ENCODE measurements around the gene IMP4.
A peak's percentile ranks its signal among the peaks of the same experiment; 100 is the strongest.
"Not testable (repeated sequence)": the region's sequence is repeated elsewhere in the genome, so short reads cannot be mapped to it uniquely, and the experiment has no call there.

IMP4 gene

DNA sequence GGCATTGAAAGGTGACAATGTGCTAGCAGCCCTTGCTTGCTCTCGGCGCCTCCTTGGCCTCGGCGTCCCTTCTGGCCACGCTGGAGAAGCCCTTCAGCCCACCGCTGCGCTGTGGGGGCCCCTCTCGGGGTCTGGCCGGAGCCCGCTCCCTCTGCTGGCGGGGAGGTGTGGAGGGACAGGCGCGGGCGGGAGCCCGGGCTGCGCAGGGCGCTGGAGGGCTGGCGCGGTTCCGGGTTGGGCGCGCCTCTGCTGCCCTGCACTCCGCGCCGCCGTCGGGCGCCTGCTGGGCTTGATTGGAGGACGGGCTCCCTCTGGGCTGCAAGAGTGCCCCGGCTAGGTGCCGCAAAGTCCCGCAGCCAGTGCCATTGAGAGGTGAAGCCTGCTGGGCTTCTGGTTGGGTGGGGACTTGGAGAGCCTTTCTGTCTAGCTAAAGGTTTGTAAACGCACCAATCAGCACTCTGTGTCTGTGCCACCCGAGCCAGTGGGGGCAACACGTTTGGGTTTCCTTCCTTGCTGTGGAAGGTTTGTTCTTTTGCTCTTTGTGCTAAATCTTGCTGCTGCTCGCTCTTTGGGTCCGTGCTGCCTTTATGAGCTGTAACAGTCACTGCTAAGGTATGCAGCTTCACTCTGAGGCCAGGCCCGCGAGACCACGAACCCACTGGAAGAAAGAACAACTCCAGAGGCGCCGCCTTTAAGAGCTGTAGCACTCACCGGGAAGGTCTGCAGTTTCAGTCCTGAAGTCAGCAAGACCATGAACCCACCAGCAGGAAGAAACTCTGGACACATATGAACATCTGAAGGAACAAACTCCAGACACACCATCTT, 14.8 kb upstream of the IMP4 start:
- Mint-ChIP-seq H3K27me3 (peaks cover 45 to 70% of the 10 kb centered on the region in 2 donors), H3K9me3 (no peaks in the 10 kb centered on the region)
- DNase-seq = no peak

GRCh38 chr2:130328710-130329109, 14.0 kb upstream of the IMP4 start:
- peaks cover 45 to 63% of the 10 kb centered on the region in 2 donors for H3K27me3 Mint-ChIP-seq
- no peak for DNase-seq
- no peak overlapping the region for H3K27ac Mint-ChIP-seq

More for the DNA sequence above, 14.8 kb upstream of the IMP4 start:
- Mint-ChIP-seq H3K4me3 (no peak overlapping the region), H3K36me3 (no peaks in the 10 kb centered on the region), H3K4me1 (no peaks in the 10 kb centered on the region), H3K27ac (no peak overlapping the region)
- no peak for ATAC-seq (replicated peaks)

DNA sequence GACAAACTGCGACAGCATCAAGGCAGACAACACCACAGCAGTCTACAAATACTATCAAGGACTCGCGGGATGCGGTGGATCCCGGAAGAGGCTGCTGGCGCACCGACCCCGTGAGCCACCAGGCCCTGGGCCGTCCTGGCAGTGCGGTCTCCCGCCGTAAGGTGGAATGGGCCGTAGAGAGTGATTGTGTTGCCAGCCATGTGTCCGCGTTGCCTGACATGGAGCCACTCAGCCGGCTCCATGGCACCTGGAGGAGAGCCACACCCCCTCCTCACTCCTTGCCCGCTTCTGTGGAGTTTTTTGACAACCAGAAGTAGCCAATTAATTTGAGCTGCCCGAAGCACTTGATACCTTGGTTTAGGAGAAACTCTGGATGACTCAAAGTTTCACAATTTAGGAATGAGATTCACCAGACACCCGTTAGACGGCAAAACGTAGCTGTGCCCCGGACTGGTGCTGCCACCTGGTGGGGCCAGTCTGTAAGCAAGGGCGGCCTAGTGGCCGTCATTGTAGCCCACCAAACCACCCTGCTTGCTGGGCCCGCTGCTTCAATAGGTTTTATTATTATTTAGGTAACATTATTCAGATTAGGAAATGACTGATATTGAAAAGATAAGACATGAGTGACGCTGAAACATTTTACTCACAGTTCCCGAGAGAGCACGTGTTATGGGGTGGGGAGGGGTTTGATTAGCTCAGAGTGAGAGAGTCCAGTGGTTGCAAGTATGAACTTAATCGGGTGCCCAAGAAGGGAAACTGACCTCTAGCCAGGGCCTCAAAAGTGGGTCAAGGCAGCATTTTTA, 10.2 kb upstream of the IMP4 start:
- peaks cover 3 to 5% of the 10 kb centered on the region in 2 donors for H3K36me3 Mint-ChIP-seq
- H3K4me3 Mint-ChIP-seq = peak overlapping the region; percentile 20 to 33
- H3K27me3 Mint-ChIP-seq = peaks cover 34 to 46% of the 10 kb centered on the region in 2 donors
- H3K27ac Mint-ChIP-seq = no peak overlapping the region
- peak; percentile 91 to 93 for ATAC-seq (replicated peaks)
- no peaks in the 10 kb centered on the region for H3K9me3 Mint-ChIP-seq
- H3K4me1 Mint-ChIP-seq = peaks cover 0 to 3% of the 10 kb centered on the region in 2 donors
- peak; percentile 50 for DNase-seq

More at GRCh38 chr2:130328710-130329109, 14.0 kb upstream of the IMP4 start:
- Mint-ChIP-seq H3K36me3 (no peaks in the 10 kb centered on the region), H3K4me3 (no peak overlapping the region), H3K9me3 (no peaks in the 10 kb centered on the region), H3K4me1 (no peaks in the 10 kb centered on the region)
- no peak for ATAC-seq (replicated peaks)

GRCh38 chr2:130333253-130333652, 9.4 kb upstream of the IMP4 start:
- not testable (repeated sequence) for H3K4me3 Mint-ChIP-seq, H3K4me1 Mint-ChIP-seq, H3K36me3 Mint-ChIP-seq

GRCh38 chr2:130334026-130334425, 8.7 kb upstream of the IMP4 start:
- ATAC-seq (replicated peaks) = no peak
- Mint-ChIP-seq H3K4me3 (no peak overlapping the region), H3K27me3 (peaks cover 22 to 33% of the 10 kb centered on the region in 2 donors), H3K4me1 (peaks cover 0 to 5% of the 10 kb centered on the region in 2 donors), H3K9me3 (no peaks in the 10 kb centered on the region), H3K36me3 (peaks cover 6 to 11% of the 10 kb centered on the region in 2 donors), H3K27ac (no peak overlapping the region)
- DNase-seq = no peak

More at GRCh38 chr2:130333253-130333652, 9.4 kb upstream of the IMP4 start:
- not testable (repeated sequence) for H3K27ac Mint-ChIP-seq; DNase-seq; H3K9me3 Mint-ChIP-seq; ATAC-seq (replicated peaks)
- peaks cover 29 to 40% of the 10 kb centered on the region in 2 donors for H3K27me3 Mint-ChIP-seq

GRCh38 chr2:130335226-130335625, 7.5 kb upstream of the IMP4 start:
- ATAC-seq (replicated peaks) (no peak), DNase-seq (no peak)
- H3K27me3 Mint-ChIP-seq = peaks cover 21 to 31% of the 10 kb centered on the region in 2 donors
- no peak overlapping the region for H3K4me3 Mint-ChIP-seq
- peaks cover 12 to 23% of the 10 kb centered on the region in 2 donors for H3K36me3 Mint-ChIP-seq
- no peak overlapping the region for H3K27ac Mint-ChIP-seq
- no peaks in the 10 kb centered on the region for H3K9me3 Mint-ChIP-seq
- peaks cover 1 to 15% of the 10 kb centered on the region in 2 donors for H3K4me1 Mint-ChIP-seq

GRCh38 chr2:130336150-130336876, 6.4 kb upstream of the IMP4 start:
- H3K9me3 Mint-ChIP-seq = no peaks in the 10 kb centered on the region
- peaks cover 12 to 21% of the 10 kb centered on the region in 2 donors for H3K27me3 Mint-ChIP-seq
- peak overlapping the region; percentile 14 for H3K27ac Mint-ChIP-seq
- no peak overlapping the region for H3K4me3 Mint-ChIP-seq
- DNase-seq (no peak), ATAC-seq (replicated peaks) (no peak)
- peaks cover 10 to 21% of the 10 kb centered on the region in 2 donors for H3K4me1 Mint-ChIP-seq
- H3K36me3 Mint-ChIP-seq = peaks cover 14 to 29% of the 10 kb centered on the region in 2 donors

DNA sequence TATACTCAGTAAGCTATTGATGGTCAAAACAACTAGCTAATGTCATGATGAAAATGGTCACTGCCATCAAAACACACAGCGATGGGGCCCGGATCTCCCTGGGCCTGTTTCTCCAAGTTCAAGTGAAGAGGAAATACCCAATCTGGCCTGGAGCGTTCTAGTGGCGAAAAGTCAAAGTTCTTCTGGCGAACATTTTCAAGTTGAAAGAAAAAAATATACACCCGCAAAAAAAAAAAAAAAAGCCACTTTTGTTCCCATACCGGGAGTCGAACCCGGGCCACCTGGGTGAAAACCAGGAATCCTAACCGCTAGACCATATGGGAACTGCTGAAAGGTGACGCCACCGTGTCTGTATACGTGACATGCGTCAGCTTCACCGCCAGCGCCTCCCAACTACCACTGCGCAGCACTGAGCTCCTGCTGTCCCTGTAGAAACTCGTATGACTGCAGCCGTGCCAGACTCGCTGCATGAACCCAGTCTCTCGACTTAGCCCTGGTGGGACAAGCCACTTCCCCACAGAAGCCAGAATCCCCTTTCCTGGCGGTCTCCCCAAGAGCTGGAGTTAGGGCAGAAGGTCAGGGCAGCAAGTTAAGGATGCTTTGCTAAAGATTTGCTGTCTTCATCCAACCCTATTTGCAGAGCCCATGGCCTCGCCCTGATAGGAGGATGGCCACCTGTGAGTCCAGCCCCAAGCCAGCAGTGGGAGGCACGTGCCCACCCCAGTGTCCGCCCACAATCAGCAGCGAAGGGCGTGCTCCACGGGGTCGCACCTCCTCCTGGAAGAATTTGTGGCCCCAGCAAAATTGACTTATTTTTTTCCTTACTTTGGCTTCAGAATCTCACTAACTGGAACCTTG, 5.6 kb upstream of the IMP4 start:
- no peak for ATAC-seq (replicated peaks)
- Mint-ChIP-seq H3K4me3 (peak overlapping the region in 1 of 2 donors; percentile 81), H3K27me3 (peaks cover 6 to 13% of the 10 kb centered on the region in 2 donors), H3K27ac (peak overlapping the region; percentile 97), H3K36me3 (peaks cover 18 to 34% of the 10 kb centered on the region in 2 donors), H3K9me3 (no peaks in the 10 kb centered on the region), H3K4me1 (peaks cover 18 to 25% of the 10 kb centered on the region in 2 donors)
- DNase-seq = no peak

- Mint-ChIP-seq H3K36me3 (peaks cover 20 to 38% of the 10 kb centered on the region in 2 donors), H3K4me3 (no peak overlapping the region), H3K27ac (no peak overlapping the region), H3K4me1 (peaks cover 21 to 25% of the 10 kb centered on the region in 2 donors), H3K27me3 (peaks cover 0 to 6% of the 10 kb centered on the region in 2 donors), H3K9me3 (no peaks in the 10 kb centered on the region)
- ATAC-seq (replicated peaks) (no peak), DNase-seq (no peak)
These were observed 4.9 kb upstream of the IMP4 start for GRCh38 chr2:130337735-130338325.

DNA sequence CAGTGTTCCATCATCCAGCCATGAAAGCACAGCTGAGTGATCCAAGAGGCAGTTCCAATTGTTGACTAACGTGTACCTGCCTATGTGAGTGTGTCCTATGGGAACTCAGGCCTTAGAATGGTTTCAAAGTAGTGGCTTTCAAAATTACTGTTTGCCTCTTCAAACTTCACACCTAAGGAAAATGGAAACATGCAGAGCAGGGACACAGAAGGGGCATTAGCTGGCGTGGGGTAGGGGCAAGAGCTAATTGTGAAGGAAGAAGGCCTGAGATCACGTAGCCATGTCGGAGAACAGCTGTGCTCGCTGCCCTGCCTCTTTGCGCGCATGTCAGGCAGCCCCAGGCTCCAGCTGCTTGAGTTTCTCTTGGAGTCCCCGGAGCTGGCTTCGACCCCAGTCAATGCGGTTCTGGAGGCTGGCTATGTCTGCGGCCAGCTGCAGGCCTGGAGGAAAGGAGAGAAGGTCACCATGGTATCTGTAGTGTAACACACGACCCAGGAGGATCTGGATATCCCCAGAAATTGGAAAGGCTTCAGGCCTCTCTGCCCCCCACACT, 3.8 kb upstream of the IMP4 start:
- H3K4me3 Mint-ChIP-seq = no peak overlapping the region
- peaks cover 0 to 6% of the 10 kb centered on the region in 2 donors for H3K27me3 Mint-ChIP-seq
- no peaks in the 10 kb centered on the region for H3K9me3 Mint-ChIP-seq
- DNase-seq (no peak), ATAC-seq (replicated peaks) (no peak)
- H3K4me1 Mint-ChIP-seq = peaks cover 25 to 30% of the 10 kb centered on the region in 2 donors
- no peak overlapping the region for H3K27ac Mint-ChIP-seq
- H3K36me3 Mint-ChIP-seq = peaks cover 22 to 43% of the 10 kb centered on the region in 2 donors

DNA sequence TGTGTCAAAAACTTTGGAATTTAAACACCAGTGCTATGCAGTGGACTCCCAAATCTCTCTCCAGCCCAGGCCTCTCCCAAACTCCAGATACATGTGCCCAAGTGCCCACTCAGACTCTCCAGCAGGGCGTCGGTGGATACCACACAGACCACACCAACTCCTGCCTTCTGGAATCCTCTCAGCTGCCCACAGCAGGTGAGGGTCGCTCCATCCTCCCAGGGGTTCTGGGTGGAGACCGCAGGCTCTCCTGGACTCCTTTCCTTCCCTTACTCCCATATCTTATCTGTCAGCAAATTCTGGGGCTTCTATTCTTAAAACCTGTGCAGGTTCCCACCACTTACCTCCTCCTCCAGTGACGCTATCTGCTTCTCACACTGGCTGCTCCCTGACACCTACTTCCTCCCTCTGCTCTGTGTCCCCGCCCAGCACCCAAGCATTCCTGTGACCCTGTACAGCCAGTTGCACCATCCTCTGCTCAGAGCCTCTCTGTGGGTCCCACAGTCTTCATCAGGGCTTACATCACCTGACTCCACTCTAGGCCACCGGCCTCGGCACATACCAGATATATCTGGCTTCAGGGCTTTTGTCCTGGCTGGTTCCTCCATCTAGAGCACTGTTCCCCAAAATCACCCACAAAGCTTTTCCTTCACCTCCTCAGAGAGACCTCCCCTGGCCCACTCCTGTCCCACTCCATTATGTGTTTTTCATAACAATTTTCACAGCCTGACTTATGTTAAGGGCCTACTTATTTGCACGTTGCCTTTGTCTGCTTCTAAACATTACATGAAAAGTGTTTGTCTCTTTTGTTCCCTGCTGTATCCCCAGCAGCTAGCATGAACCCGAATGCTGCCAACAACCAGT, 2.6 kb upstream of the IMP4 start:
- H3K36me3 Mint-ChIP-seq = peaks cover 19 to 50% of the 10 kb centered on the region in 2 donors
- H3K4me3 Mint-ChIP-seq = no peak overlapping the region
- no peak for ATAC-seq (replicated peaks)
- H3K27ac Mint-ChIP-seq = peak overlapping the region; percentile 79
- no peaks in the 10 kb centered on the region for H3K9me3 Mint-ChIP-seq
- no peak for DNase-seq
- no peaks in the 10 kb centered on the region for H3K27me3 Mint-ChIP-seq
- H3K4me1 Mint-ChIP-seq = peaks cover 27 to 30% of the 10 kb centered on the region in 2 donors

GRCh38 chr2:130341562-130342019, 1.1 kb upstream of the IMP4 start:
- peak overlapping the region; percentile 99 for H3K4me3 Mint-ChIP-seq
- DNase-seq (no peak), ATAC-seq (replicated peaks) (peak in 1 of 2 donors; percentile 0)
- peaks cover 33 to 37% of the 10 kb centered on the region in 2 donors for H3K4me1 Mint-ChIP-seq
- no peaks in the 10 kb centered on the region for H3K9me3 Mint-ChIP-seq
- H3K36me3 Mint-ChIP-seq = peaks cover 27 to 65% of the 10 kb centered on the region in 2 donors
- H3K27ac Mint-ChIP-seq = peak overlapping the region; percentile 99
- no peaks in the 10 kb centered on the region for H3K27me3 Mint-ChIP-seq

All from stimulated activated naive B cell treated with anti-CD40 and anti-IgM and Interleukin-4, amounts not matched to agents 10 μg/mL and 1 μg/mL and 100 μg/mL, for 72 hours (primary cell).